ENCODE measurements around the gene PTPN20. TPM values are rescaled to one million over a fixed set of nuclear protein-coding genes. Genes with fewer than 3 reads are reported as not detected.

Gene PTPN20
- total RNA-seq, 1 donor from 2014 or later = not detected

- no peaks in the 10 kb centered on the region for H3K4me1 Mint-ChIP-seq (ENCODE audit: unreplicated experiment)
- no peaks in the 10 kb centered on the region for H3K36me3 Mint-ChIP-seq (ENCODE audit: unreplicated experiment)
- peaks cover 15% of the 10 kb centered on the region for H3K27me3 Mint-ChIP-seq (ENCODE audit: unreplicated experiment)
- H3K27ac Mint-ChIP-seq (ENCODE audit: unreplicated experiment) = no peak overlapping the region
- no peak for DNase-seq (ENCODE audit: extremely low spot score, unreplicated experiment)
- no peaks in the 10 kb centered on the region for H3K9me3 Mint-ChIP-seq (ENCODE audit: unreplicated experiment)
- TF ChIP-seq CTCF (IDR thresholded peaks at IDR 0.05) = no peak
- no peak overlapping the region for H3K4me3 Mint-ChIP-seq (ENCODE audit: unreplicated experiment)
These were observed 129.5 kb downstream of the PTPN20 start for GRCh38 chr10:47040681-47041080.

GRCh38 chr10:47041396-47042198 lies 130.4 kb downstream of the PTPN20 start:
- no peak for DNase-seq (ENCODE audit: extremely low spot score, unreplicated experiment)
- Mint-ChIP-seq H3K27ac (ENCODE audit: unreplicated experiment) (no peak overlapping the region), H3K4me3 (ENCODE audit: unreplicated experiment) (no peak overlapping the region), H3K36me3 (ENCODE audit: unreplicated experiment) (no peaks in the 10 kb centered on the region), H3K27me3 (ENCODE audit: unreplicated experiment) (peaks cover 15% of the 10 kb centered on the region), H3K4me1 (ENCODE audit: unreplicated experiment) (no peaks in the 10 kb centered on the region), H3K9me3 (ENCODE audit: unreplicated experiment) (no peaks in the 10 kb centered on the region)
- TF ChIP-seq CTCF (IDR thresholded peaks at IDR 0.05) = no peak

GRCh38 chr10:47042199-47042473 lies 130.9 kb downstream of the PTPN20 start:
- no peaks in the 10 kb centered on the region for H3K36me3 Mint-ChIP-seq (ENCODE audit: unreplicated experiment)
- TF ChIP-seq CTCF (IDR thresholded peaks at IDR 0.05) = no peak
- H3K9me3 Mint-ChIP-seq (ENCODE audit: unreplicated experiment) = no peaks in the 10 kb centered on the region
- DNase-seq (ENCODE audit: extremely low spot score, unreplicated experiment) = no peak
- H3K27me3 Mint-ChIP-seq (ENCODE audit: unreplicated experiment) = peaks cover 12% of the 10 kb centered on the region
- no peak overlapping the region for H3K4me3 Mint-ChIP-seq (ENCODE audit: unreplicated experiment)
- H3K4me1 Mint-ChIP-seq (ENCODE audit: unreplicated experiment) = no peaks in the 10 kb centered on the region
- no peak overlapping the region for H3K27ac Mint-ChIP-seq (ENCODE audit: unreplicated experiment)

- DNase-seq (ENCODE audit: extremely low spot score, unreplicated experiment) = no peak
- H3K4me1 Mint-ChIP-seq (ENCODE audit: unreplicated experiment) = no peaks in the 10 kb centered on the region
- no peak overlapping the region for H3K27ac Mint-ChIP-seq (ENCODE audit: unreplicated experiment)
- TF ChIP-seq CTCF (IDR thresholded peaks at IDR 0.05) = no peak
- H3K27me3 Mint-ChIP-seq (ENCODE audit: unreplicated experiment) = peaks cover 9% of the 10 kb centered on the region
- H3K36me3 Mint-ChIP-seq (ENCODE audit: unreplicated experiment) = no peaks in the 10 kb centered on the region
- H3K9me3 Mint-ChIP-seq (ENCODE audit: unreplicated experiment) = no peaks in the 10 kb centered on the region
- H3K4me3 Mint-ChIP-seq (ENCODE audit: unreplicated experiment) = no peak overlapping the region
These were observed 131.8 kb downstream of the PTPN20 start for GRCh38 chr10:47042780-47043750.

Data from osteocyte (in vitro differentiated cells).